Activated B cell treated with CpG ODN at 0.5 μM for 24 hours (primary cell): ENCODE measurements around the gene EEF1G. TPM values are rescaled to one million over a fixed set of nuclear protein-coding genes. Genes with fewer than 3 reads are reported as not detected.

Source experiments
- ATAC-seq: fragments of 200-7000 bp; cut with Tn5 transposase; one replicate; pipeline ENCODE4 v1.10.0; 2021; ENCODE audit warnings: low read depth, mild to moderate bottlenecking, moderate library complexity
- CTCF ChIA-PET: fragments of 350-600 bp; sonication (Branson Sonifier 250); formaldehyde crosslinking; loops from one replicate; lab custom pipeline; 2021; ENCODE audit warnings: antibody characterized with exemption; lab: Charles Lee
- POLR2A ChIA-PET: fragments of 350-600 bp; sonication (Branson Sonifier 250); formaldehyde crosslinking; loops from one replicate; lab custom pipeline; 2021; ENCODE audit warnings: antibody characterized with exemption; lab: Charles Lee
- DNase-seq: peaks from one replicate; pipeline ENCODE4 v3.0.0; 2022
- H3K27ac Mint-ChIP-seq: one replicate; pipeline ENCODE4 v1.8.0; 2020; ENCODE audit warnings: mixed read lengths
- H3K27me3 Mint-ChIP-seq: one replicate; pipeline ENCODE4 v1.8.0; 2021; ENCODE audit warnings: mixed read lengths
- H3K36me3 Mint-ChIP-seq: one replicate; pipeline ENCODE4 v1.8.0; 2021; ENCODE audit warnings: low read depth, mixed read lengths
- H3K4me1 Mint-ChIP-seq: one replicate; pipeline ENCODE4 v1.8.0; 2021; ENCODE audit warnings: mixed read lengths
- H3K4me3 Mint-ChIP-seq: one replicate; pipeline ENCODE4 v1.8.0; 2020; ENCODE audit warnings: mild to moderate bottlenecking, mixed read lengths
- H3K9me3 Mint-ChIP-seq: one replicate; pipeline ENCODE4 v1.8.0; 2020; ENCODE audit warnings: mixed read lengths
- intact Hi-C: fragments of 100-400 bp; cut with micrococcal nuclease; formaldehyde crosslinking; loops from one replicate; pipeline ENCODE4 v1.15.1; 2024
- total RNA-seq: library from RNA; stranded (reverse); gene quantifications from 2 replicates; pipeline ENCODE4 v1.2.3, GENCODE V29; 2022
- TF ChIP-seq, protein P1 (sequence below): fragments of 200-600 bp; IDR thresholded peaks from one replicate; pipeline ENCODE4 v1.8.0; 2022; ENCODE audit warnings: antibody characterized with exemption, mild to moderate bottlenecking

The EEF1G gene
- total RNA-seq, 1 donor from 2014 or later = 2,373 TPM

DNA sequence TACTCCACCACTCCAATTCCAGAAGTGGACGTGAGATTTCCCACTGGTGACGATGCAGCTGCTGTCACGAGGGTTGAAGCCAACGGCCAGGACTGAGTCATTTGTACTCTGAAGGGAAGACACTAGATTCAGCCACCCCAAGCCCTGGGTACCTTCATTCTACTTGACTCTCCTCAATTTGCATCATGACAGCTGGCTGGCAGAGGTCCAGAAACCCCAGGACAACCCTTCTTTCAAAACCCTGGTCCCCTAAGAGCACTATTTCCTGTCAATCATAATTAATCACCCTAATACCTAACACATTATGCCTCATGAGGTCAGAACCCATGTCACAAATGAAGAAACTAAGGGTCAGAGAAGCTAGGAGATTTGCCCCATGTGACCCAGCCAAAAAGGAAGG is 34.0 kb upstream of the EEF1G start:
- Mint-ChIP-seq H3K36me3 (peaks cover 61% of the 10 kb centered on the region), H3K4me1 (peaks cover 36% of the 10 kb centered on the region), H3K4me3 (no peak overlapping the region), H3K9me3 (no peaks in the 10 kb centered on the region), H3K27ac (peak overlapping the region; percentile 41), H3K27me3 (no peaks in the 10 kb centered on the region)
- TF ChIP-seq, protein P1, sequence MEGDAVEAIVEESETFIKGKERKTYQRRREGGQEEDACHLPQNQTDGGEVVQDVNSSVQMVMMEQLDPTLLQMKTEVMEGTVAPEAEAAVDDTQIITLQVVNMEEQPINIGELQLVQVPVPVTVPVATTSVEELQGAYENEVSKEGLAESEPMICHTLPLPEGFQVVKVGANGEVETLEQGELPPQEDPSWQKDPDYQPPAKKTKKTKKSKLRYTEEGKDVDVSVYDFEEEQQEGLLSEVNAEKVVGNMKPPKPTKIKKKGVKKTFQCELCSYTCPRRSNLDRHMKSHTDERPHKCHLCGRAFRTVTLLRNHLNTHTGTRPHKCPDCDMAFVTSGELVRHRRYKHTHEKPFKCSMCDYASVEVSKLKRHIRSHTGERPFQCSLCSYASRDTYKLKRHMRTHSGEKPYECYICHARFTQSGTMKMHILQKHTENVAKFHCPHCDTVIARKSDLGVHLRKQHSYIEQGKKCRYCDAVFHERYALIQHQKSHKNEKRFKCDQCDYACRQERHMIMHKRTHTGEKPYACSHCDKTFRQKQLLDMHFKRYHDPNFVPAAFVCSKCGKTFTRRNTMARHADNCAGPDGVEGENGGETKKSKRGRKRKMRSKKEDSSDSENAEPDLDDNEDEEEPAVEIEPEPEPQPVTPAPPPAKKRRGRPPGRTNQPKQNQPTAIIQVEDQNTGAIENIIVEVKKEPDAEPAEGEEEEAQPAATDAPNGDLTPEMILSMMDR = no peak
- intact Hi-C loops = no loop called here
- ATAC-seq (no peak), DNase-seq (no peak)
- ChIA-PET POLR2A (interaction anchor here (0.5 to 1.8 kb wide), 7 partner anchors 8 to 234 kb away, joined by 3 to 5 read pairs (median 3); partner anchors contain the start of genes C11orf98, CSKMT, INTS5 and TUT1), CTCF (no interaction called here)

DNA sequence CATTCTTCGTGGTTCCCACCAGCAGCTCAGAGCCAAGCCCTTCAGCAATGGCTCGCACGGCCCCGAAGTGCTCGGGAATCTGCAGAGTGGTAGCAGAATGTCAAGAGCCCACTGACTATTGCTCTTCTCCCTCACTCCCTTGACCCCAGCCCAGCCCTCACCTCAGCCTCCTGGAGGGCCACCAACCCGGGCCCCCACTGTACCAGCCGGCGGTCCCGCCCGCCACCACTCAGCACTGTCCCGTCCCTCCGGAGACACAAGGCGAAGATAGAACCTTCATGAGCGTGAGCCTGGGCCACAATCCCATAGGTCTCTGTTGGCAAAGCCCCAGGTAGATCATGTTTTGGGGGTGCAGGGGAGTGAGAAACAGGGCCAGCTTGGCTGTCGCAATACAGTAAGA is 32.2 kb upstream of the EEF1G start:
- ChIA-PET POLR2A (interaction anchor here (0.7 to 8.2 kb wide), 2 partner anchors 14 to 1249 kb away, joined by 3 to 246 read pairs; partner anchors contain the start of gene TUT1), CTCF (interaction anchor here (1.4 kb wide), 1 partner anchor 16 kb away, joined by 3 read pairs; the partner anchor contains the start of gene B3GAT3)
- TF ChIP-seq, protein P1 = no peak
- H3K4me1 Mint-ChIP-seq = peaks cover 31% of the 10 kb centered on the region
- DNase-seq (no peak), ATAC-seq (no peak)
- H3K27ac Mint-ChIP-seq = no peak overlapping the region
- intact Hi-C loops = no loop called here
- no peak overlapping the region for H3K4me3 Mint-ChIP-seq
- H3K36me3 Mint-ChIP-seq = peaks cover 59% of the 10 kb centered on the region
- no peaks in the 10 kb centered on the region for H3K9me3 Mint-ChIP-seq
- H3K27me3 Mint-ChIP-seq = no peaks in the 10 kb centered on the region

DNA sequence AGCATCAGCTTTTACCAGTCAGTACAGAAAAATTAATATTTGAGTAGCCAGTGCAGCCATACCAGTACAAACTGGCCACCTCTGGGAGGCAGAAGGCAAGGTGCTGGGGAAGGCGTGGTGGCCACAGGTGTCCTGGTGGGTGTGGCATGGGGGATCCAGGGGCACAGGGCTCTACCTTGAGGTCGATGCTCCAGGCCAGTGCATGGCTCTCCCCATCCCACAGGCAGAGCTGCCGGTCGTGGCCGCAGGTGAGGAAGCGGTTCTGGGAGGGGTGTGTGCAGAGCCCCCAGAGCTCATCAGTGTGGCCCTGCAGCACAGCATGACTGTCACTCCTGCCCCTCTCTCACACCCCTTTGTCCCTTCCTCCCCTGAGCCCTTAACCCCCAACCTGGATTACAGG is 31.8 kb upstream of the EEF1G start:
- ATAC-seq (no peak), DNase-seq (no peak)
- TF ChIP-seq, protein P1 = no peak
- H3K9me3 Mint-ChIP-seq = no peaks in the 10 kb centered on the region
- CTCF ChIA-PET = interaction anchor here (1.4 kb wide), 1 partner anchor 17 kb away, joined by 3 read pairs; the partner anchor contains the start of gene B3GAT3
- no peaks in the 10 kb centered on the region for H3K27me3 Mint-ChIP-seq
- peaks cover 30% of the 10 kb centered on the region for H3K4me1 Mint-ChIP-seq
- peaks cover 60% of the 10 kb centered on the region for H3K36me3 Mint-ChIP-seq
- POLR2A ChIA-PET = interaction anchor here (0.6 to 8.2 kb wide), 3 partner anchors 13 to 89 kb away, joined by 4 to 246 read pairs (median 5); partner anchors contain the start of gene TUT1
- intact Hi-C loops = no loop called here
- no peak overlapping the region for H3K27ac Mint-ChIP-seq
- no peak overlapping the region for H3K4me3 Mint-ChIP-seq

DNA sequence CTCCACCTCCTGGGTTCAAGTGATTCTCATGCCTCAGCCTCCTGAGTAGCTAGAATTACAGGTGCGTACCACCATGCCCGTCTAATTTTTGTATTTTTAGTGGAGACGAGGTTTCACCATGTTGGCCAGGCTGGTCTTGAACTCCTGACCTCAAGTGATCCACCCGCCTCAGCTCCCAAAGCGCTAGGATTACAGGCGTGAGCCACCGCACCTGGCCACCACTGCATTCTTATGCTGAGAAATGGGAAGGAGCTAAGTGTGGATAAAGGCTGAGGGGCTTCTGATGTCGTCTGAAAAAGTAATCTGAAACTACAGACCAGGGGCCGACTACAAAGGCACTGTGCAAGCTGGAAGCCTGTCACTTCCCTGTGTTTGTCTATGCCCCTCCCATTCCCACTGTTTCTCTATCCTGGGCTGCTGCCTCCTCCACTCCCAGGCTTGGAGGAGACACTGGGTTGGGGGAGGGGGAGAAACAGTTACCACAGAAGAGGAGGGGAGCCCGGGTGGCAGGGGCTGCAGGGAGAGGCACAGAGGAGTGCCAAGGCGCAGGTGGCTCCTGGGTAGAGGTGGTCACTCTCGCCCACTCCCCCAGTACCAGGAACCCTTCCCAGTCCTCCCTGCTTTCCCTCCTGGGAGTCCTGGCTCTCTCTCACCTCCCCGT is 30.9 kb upstream of the EEF1G start:
- CTCF ChIA-PET = interaction anchor here (1.0 to 1.4 kb wide), 2 partner anchors 13 to 18 kb away, joined by 3 read pairs; partner anchors contain the start of genes B3GAT3 and TUT1
- POLR2A ChIA-PET = interaction anchor here (0.9 to 8.2 kb wide), 3 partner anchors 12 to 49 kb away, joined by 3 to 246 read pairs (median 4); partner anchors contain the start of genes INTS5 and TUT1
- H3K4me3 Mint-ChIP-seq = no peak overlapping the region
- peaks cover 64% of the 10 kb centered on the region for H3K36me3 Mint-ChIP-seq
- no peaks in the 10 kb centered on the region for H3K9me3 Mint-ChIP-seq
- TF ChIP-seq, protein P1 = no peak
- no peak for ATAC-seq
- H3K27ac Mint-ChIP-seq = no peak overlapping the region
- H3K27me3 Mint-ChIP-seq = no peaks in the 10 kb centered on the region
- H3K4me1 Mint-ChIP-seq = peaks cover 35% of the 10 kb centered on the region
- intact Hi-C loops = no loop called here
- no peak for DNase-seq

DNA sequence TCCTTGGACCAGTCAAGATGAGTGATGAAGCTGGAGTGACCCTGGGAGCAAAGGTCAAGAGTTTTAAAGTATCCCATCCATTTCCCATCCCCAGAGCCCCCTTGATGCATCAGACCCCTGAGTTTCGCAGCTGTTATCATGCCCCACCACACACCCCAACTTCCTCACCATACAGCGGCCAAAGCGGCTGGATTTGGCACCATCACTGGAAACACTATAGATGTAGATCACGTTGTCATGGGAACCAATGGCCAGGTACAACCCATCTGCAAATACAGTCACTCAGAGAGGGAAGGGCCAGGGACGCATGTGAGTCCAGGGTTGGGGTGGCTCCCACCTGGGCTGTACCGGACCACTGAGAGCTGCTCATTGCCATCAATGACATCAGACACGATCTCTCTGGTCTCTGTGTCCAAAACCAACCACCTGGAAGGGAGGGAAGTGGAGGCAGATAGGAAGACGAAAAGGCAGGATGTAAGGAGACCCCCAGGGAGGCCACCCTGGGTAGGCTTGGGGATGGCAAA is 30.1 kb upstream of the EEF1G start:
- POLR2A ChIA-PET = interaction anchor here (0.8 to 8.2 kb wide), 4 partner anchors 7 to 68 kb away, joined by 3 to 246 read pairs (median 4); partner anchors contain the start of genes INTS5, LBHD1, TUT1 and UQCC3

More for the DNA sequence above, 30.1 kb upstream of the EEF1G start:
- CTCF ChIA-PET = interaction anchor here (1.0 kb wide), 1 partner anchor 12 kb away, joined by 3 read pairs; the partner anchor contains the start of gene TUT1
- H3K4me1 Mint-ChIP-seq = peaks cover 39% of the 10 kb centered on the region
- H3K4me3 Mint-ChIP-seq = peak overlapping the region; percentile 75
- ATAC-seq = no peak
- no peak overlapping the region for H3K27ac Mint-ChIP-seq
- peaks cover 2% of the 10 kb centered on the region for H3K9me3 Mint-ChIP-seq
- TF ChIP-seq, protein P1 = no peak
- no peaks in the 10 kb centered on the region for H3K27me3 Mint-ChIP-seq
- intact Hi-C loops = loop anchor here (2.0 kb wide), 1 partner anchor 47 kb away; no protein-coding TSS in a partner anchor
- peaks cover 69% of the 10 kb centered on the region for H3K36me3 Mint-ChIP-seq
- no peak for DNase-seq
